ENCODE results near the gene OR14I1.
"Not testable (repeated sequence)": the region's sequence is repeated elsewhere in the genome, so short reads cannot be mapped to it uniquely, and the experiment has no call there.

The OR14I1 gene

GRCh38 chr1:248688527-248689298 lies 13.9 kb downstream of the OR14I1 start:
- no peak for DNase-seq (ENCODE audit: low read depth in 2 of 2)

DNA sequence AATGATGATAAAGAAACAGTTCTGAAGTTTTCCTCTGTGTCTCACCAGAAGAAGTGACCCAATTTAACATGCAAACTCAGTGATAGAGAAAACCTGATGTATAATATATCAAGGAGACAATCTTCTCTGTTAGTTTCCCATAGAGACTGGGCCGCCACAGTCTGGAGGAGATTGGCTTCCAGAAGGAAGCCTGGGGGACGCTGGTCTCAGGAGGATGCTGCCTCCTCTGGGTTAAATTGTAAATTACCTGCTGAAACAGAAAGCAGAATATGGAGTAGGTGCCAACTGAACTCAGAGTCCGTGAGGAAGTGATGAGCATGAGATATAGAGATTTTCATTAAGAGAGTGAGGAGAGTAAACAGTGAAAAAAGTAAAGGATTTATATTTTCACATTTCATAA lies 15.8 kb downstream of the OR14I1 start:
- no peak for DNase-seq (ENCODE audit: low read depth in 2 of 2)

GRCh38 chr1:248681651-248682050 lies 20.9 kb downstream of the OR14I1 start:
- DNase-seq (ENCODE audit: low read depth in 2 of 2) = no peak

GRCh38 chr1:248670003-248670402 lies 32.6 kb downstream of the OR14I1 start:
- DNase-seq (ENCODE audit: low read depth in 2 of 2) = no peak

DNA sequence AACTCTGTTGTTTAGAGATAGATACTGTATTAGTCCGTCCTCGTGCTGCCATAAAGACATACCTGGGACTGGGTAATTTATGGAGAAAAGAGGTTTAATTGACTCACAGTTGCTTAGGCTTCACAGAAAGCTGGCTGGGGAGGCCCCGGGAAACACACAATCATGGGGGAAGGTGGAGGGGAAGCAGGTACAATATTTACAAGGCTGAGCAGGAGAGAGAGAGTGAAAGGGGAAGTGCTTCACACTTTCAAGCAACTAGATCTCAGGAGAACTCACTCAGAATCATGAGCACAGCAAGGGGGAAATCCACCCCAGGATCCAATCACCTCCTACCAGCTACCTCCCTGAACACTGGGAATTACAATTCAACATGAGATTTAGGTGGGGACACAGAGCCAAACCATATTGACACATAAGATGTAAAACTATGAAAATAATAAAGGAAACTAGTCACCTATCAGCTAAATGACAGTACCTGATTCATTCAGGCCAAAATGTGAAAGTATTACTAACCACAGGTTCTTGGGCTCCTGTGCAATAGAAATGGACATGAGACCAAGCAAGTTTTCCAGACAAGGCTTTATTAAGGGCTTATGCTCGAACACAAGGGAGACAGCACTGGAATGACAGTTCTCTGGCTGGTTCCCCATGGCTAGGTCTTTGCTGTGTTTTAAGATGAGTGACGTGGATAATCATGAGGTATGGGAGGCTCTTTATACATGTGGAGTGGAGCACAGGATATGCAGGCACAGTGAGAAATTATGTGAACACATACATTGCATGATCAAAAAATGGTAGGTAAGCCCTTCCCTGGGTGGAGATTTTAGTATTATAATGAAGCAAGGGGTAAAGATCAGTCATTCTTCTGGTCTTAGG lies 38.9 kb downstream of the OR14I1 start:
- not testable (repeated sequence) for DNase-seq (ENCODE audit: low read depth in 2 of 2)

GRCh38 chr1:248656797-248657196 lies 45.8 kb downstream of the OR14I1 start:
- DNase-seq (ENCODE audit: low read depth in 2 of 2) = not testable (repeated sequence)

DNA sequence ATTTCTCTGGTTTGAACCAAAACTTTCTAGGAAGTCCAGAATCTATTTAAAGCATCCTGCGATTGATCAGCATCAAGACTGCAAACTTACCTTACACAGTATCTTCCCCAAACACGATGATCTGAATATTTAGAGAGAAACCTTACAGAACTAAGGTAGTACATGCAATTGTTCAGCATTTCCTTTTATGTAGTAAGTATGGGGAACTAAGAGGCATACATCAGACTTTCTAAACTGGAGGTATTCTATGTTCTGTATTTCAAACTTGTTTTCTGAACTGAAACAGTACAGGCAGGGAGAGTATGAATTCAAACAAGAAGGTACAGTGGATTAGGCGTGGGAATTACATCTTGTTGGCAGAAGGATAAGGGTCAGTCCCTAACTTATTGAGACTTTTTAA lies 47.2 kb downstream of the OR14I1 start, which contains the start of gene OR2T27:
Gene OR2T27, minus strand, starts transcription at position 175 of the 400 bp plus-strand sequence. CDS start 4,644 bp downstream, outside the sequence.
- DNase-seq (ENCODE audit: low read depth in 2 of 2) = not testable (repeated sequence)

Measured in stimulated activated CD8-positive, alpha-beta memory T cell treated with anti-CD3 and anti-CD28 coated beads, Interleukin-15, amount 100 ng/mL, for 48 hours (primary cell).